ENCODE data around the gene CAPZB.
"Not testable (repeated sequence)": the region's sequence is repeated elsewhere in the genome, so short reads cannot be mapped to it uniquely, and the experiment has no call there.

The CAPZB gene

GRCh38 chr1:19485362-19486187 lies at the start of gene CAPZB:
Gene CAPZB (minus strand): TSS chr1:19485539. CDS start chr1:19485438, 101 bp downstream.
- Histone ChIP-seq H3K9ac (ENCODE audit: insufficient read length) (peak within 1 kb of the TSS; percentile 96), H3K4me3 (peak within 1 kb of the TSS; percentile 88), H3K27ac (peak within 1 kb of the TSS; percentile 87), H3K9me3 (ENCODE audit: low read depth, low read length) (no peaks in the 10 kb centered on the region), H3K36me3 (ENCODE audit: insufficient read depth, low read length) (peaks cover 7% of the 10 kb centered on the region)
- no peak for DNase-seq (ENCODE audit: low read depth, low spot score)
- TF ChIP-seq EZH2 (IDR thresholded peaks at IDR 0.05) (no peak), POLR2AphosphoS5 (IDR thresholded peaks at IDR 0.05; ENCODE audit: borderline replicate concordance, low read depth, low read length) (peak; percentile 75)

- no peak for DNase-seq (ENCODE audit: low read depth, low spot score)
- Histone ChIP-seq H3K36me3 (ENCODE audit: insufficient read depth, low read length) (no peaks in the 10 kb centered on the region), H3K9me3 (ENCODE audit: low read depth, low read length) (no peaks in the 10 kb centered on the region), H3K9ac (ENCODE audit: insufficient read length) (no peak overlapping the region), H3K27ac (no peak overlapping the region), H3K4me3 (no peak overlapping the region)
- TF ChIP-seq POLR2AphosphoS5 (IDR thresholded peaks at IDR 0.05; ENCODE audit: borderline replicate concordance, low read depth, low read length) (no peak), EZH2 (IDR thresholded peaks at IDR 0.05) (no peak), FOXP2 (optimal IDR thresholded peaks at IDR 0.05; ENCODE audit: control extremely low read depth, extremely low read length, insufficient read depth) (no peak)
Observed at GRCh38 chr1:19534281-19534680, 48.9 kb upstream of the CAPZB start.

- no peak for DNase-seq (ENCODE audit: low read depth, low spot score)
- H3K4me3 ChIP-seq, result no peak overlapping the region
- H3K9me3 ChIP-seq (ENCODE audit: low read depth, low read length), result no peaks in the 10 kb centered on the region
- no peaks in the 10 kb centered on the region for H3K36me3 ChIP-seq (ENCODE audit: insufficient read depth, low read length)
- H3K27ac ChIP-seq, result no peak overlapping the region
- no peak for TF ChIP-seq FOXP2 (optimal IDR thresholded peaks at IDR 0.05; ENCODE audit: control extremely low read depth, extremely low read length, insufficient read depth)
- TF ChIP-seq EZH2 (IDR thresholded peaks at IDR 0.05), result no peak
- TF ChIP-seq POLR2AphosphoS5 (IDR thresholded peaks at IDR 0.05; ENCODE audit: borderline replicate concordance, low read depth, low read length), result no peak
- no peak overlapping the region for H3K9ac ChIP-seq (ENCODE audit: insufficient read length)
Observed at GRCh38 chr1:19533626-19534025, 48.3 kb upstream of the CAPZB start.

GRCh38 chr1:19532519-19532918 lies 47.2 kb upstream of the CAPZB start:
- H3K9ac ChIP-seq (ENCODE audit: insufficient read length), result no peak overlapping the region
- H3K36me3 ChIP-seq (ENCODE audit: insufficient read depth, low read length), result no peaks in the 10 kb centered on the region
- no peak overlapping the region for H3K27ac ChIP-seq
- H3K4me3 ChIP-seq, result no peak overlapping the region
- TF ChIP-seq POLR2AphosphoS5 (IDR thresholded peaks at IDR 0.05; ENCODE audit: borderline replicate concordance, low read depth, low read length), result no peak
- no peak for TF ChIP-seq EZH2 (IDR thresholded peaks at IDR 0.05)
- TF ChIP-seq FOXP2 (optimal IDR thresholded peaks at IDR 0.05; ENCODE audit: control extremely low read depth, extremely low read length, insufficient read depth), result no peak
- no peak for DNase-seq (ENCODE audit: low read depth, low spot score)
- H3K9me3 ChIP-seq (ENCODE audit: low read depth, low read length), result no peaks in the 10 kb centered on the region

- no peak for DNase-seq (ENCODE audit: low read depth, low spot score)
Observed at GRCh38 chr1:19529664-19530063, 44.3 kb upstream of the CAPZB start.

GRCh38 chr1:19528438-19528837 lies 43.1 kb upstream of the CAPZB start:
- TF ChIP-seq POLR2AphosphoS5 (IDR thresholded peaks at IDR 0.05; ENCODE audit: borderline replicate concordance, low read depth, low read length), result no peak
- TF ChIP-seq FOXP2 (optimal IDR thresholded peaks at IDR 0.05; ENCODE audit: control extremely low read depth, extremely low read length, insufficient read depth), result no peak
- no peak for TF ChIP-seq EZH2 (IDR thresholded peaks at IDR 0.05)
- Histone ChIP-seq H3K9me3 (ENCODE audit: low read depth, low read length) (no peaks in the 10 kb centered on the region), H3K9ac (ENCODE audit: insufficient read length) (no peak overlapping the region), H3K27ac (no peak overlapping the region), H3K4me3 (no peak overlapping the region), H3K36me3 (ENCODE audit: insufficient read depth, low read length) (no peaks in the 10 kb centered on the region)
- DNase-seq (ENCODE audit: low read depth, low spot score), result no peak

More at GRCh38 chr1:19529664-19530063, 44.3 kb upstream of the CAPZB start:
- Histone ChIP-seq H3K9ac (ENCODE audit: insufficient read length) (no peak overlapping the region), H3K27ac (no peak overlapping the region), H3K36me3 (ENCODE audit: insufficient read depth, low read length) (no peaks in the 10 kb centered on the region), H3K4me3 (no peak overlapping the region), H3K9me3 (ENCODE audit: low read depth, low read length) (no peaks in the 10 kb centered on the region)
- no peak for TF ChIP-seq POLR2AphosphoS5 (IDR thresholded peaks at IDR 0.05; ENCODE audit: borderline replicate concordance, low read depth, low read length)
- no peak for TF ChIP-seq FOXP2 (optimal IDR thresholded peaks at IDR 0.05; ENCODE audit: control extremely low read depth, extremely low read length, insufficient read depth)
- no peak for TF ChIP-seq EZH2 (IDR thresholded peaks at IDR 0.05)

GRCh38 chr1:19525607-19526545 lies 40.5 kb upstream of the CAPZB start:
- DNase-seq (ENCODE audit: low read depth, low spot score), result no peak
- Histone ChIP-seq H3K9ac (ENCODE audit: insufficient read length) (no peak overlapping the region), H3K9me3 (ENCODE audit: low read depth, low read length) (no peaks in the 10 kb centered on the region), H3K27ac (no peak overlapping the region), H3K4me3 (no peak overlapping the region), H3K36me3 (ENCODE audit: insufficient read depth, low read length) (no peaks in the 10 kb centered on the region)
- TF ChIP-seq EZH2 (IDR thresholded peaks at IDR 0.05) (no peak), POLR2AphosphoS5 (IDR thresholded peaks at IDR 0.05; ENCODE audit: borderline replicate concordance, low read depth, low read length) (no peak), FOXP2 (optimal IDR thresholded peaks at IDR 0.05; ENCODE audit: control extremely low read depth, extremely low read length, insufficient read depth) (no peak)

- H3K36me3 ChIP-seq (ENCODE audit: insufficient read depth, low read length), result no peaks in the 10 kb centered on the region
- no peak for DNase-seq (ENCODE audit: low read depth, low spot score)
- H3K9ac ChIP-seq (ENCODE audit: insufficient read length), result no peak overlapping the region
- no peak overlapping the region for H3K4me3 ChIP-seq
- H3K27ac ChIP-seq, result no peak overlapping the region
- TF ChIP-seq EZH2 (IDR thresholded peaks at IDR 0.05) (no peak), FOXP2 (optimal IDR thresholded peaks at IDR 0.05; ENCODE audit: control extremely low read depth, extremely low read length, insufficient read depth) (no peak), POLR2AphosphoS5 (IDR thresholded peaks at IDR 0.05; ENCODE audit: borderline replicate concordance, low read depth, low read length) (no peak)
- H3K9me3 ChIP-seq (ENCODE audit: low read depth, low read length), result no peaks in the 10 kb centered on the region
Observed at GRCh38 chr1:19524791-19525190, 39.5 kb upstream of the CAPZB start.

GRCh38 chr1:19522570-19522969 lies 37.2 kb upstream of the CAPZB start:
- H3K36me3 ChIP-seq (ENCODE audit: insufficient read depth, low read length); DNase-seq (ENCODE audit: low read depth, low spot score); H3K27ac ChIP-seq; H3K9me3 ChIP-seq (ENCODE audit: low read depth, low read length); H3K9ac ChIP-seq (ENCODE audit: insufficient read length); H3K4me3 ChIP-seq: not testable (repeated sequence)

Data from SK-N-MC (cell line).